Neuronal stem cell (in vitro differentiated cells): ENCODE data around the gene HGFAC.

ENCODE experiments used
- DNase-seq: peaks from one replicate; pipeline ENCODE4 v3.0.0-alpha.2; 2013; ENCODE audit warnings: low spot score
- H2AFZ ChIP-seq: one replicate; pipeline ENCODE4 v1.6.1; 2013; ENCODE audit warnings: mild to moderate bottlenecking, low read length, inconsistent platforms
- H2AK5ac ChIP-seq: 2 replicates; pipeline ENCODE4 v1.6.1; 2013; ENCODE audit warnings: low read depth, mild to moderate bottlenecking, inconsistent platforms, low read length, moderate library complexity, mixed read lengths
- H2BK120ac ChIP-seq: 2 replicates; pipeline ENCODE4 v1.6.1; 2013; ENCODE audit warnings: low read depth, mild to moderate bottlenecking, inconsistent platforms, low read length, moderate library complexity, mixed read lengths
- H2BK12ac ChIP-seq: one replicate; pipeline ENCODE4 v1.6.1; 2013; ENCODE audit warnings: low read length, inconsistent platforms
- H2BK15ac ChIP-seq: 2 replicates; pipeline ENCODE4 v1.6.1; 2013; ENCODE audit warnings: mild to moderate bottlenecking, low read length, inconsistent platforms, mixed read lengths
- H2BK5ac ChIP-seq: one replicate; pipeline ENCODE4 v1.6.1; 2013; ENCODE audit warnings: inconsistent platforms, mild to moderate bottlenecking, low read length, moderate library complexity
- H3K14ac ChIP-seq: one replicate; pipeline ENCODE4 v1.6.1; 2013; ENCODE audit warnings: low read length, inconsistent platforms
- H3K18ac ChIP-seq: 2 replicates; pipeline ENCODE4 v1.6.1; 2013; ENCODE audit warnings: low read length, inconsistent platforms
- H3K23ac ChIP-seq: 2 replicates; pipeline ENCODE4 v1.6.1; 2013; ENCODE audit warnings: low read depth, mild to moderate bottlenecking, mixed read lengths, low read length, inconsistent platforms; ENCODE audit not compliant: poor library complexity
- H3K27ac ChIP-seq: replicated peaks from 3 replicates; pipeline ENCODE4 v1.5.1; 2013; ENCODE audit warnings: low read length, inconsistent platforms
- H3K27me3 ChIP-seq, 3 experiments: 2 replicates each; pipeline ENCODE4 v1.6.1; 2013; ENCODE audit warnings: low read length in 3 of 3, mild to moderate bottlenecking in 2 of 3, inconsistent platforms in 1 of 3, low read depth in 1 of 3, mixed read lengths in 1 of 3, moderate library complexity in 1 of 3; ENCODE audit not compliant: control insufficient read depth in 3 of 3, insufficient read depth in 3 of 3
- H3K36me3 ChIP-seq, 2 donors: replicated peaks in 1 of 2; 2 replicates each; pipeline ENCODE4 v1.6.1; 2013; ENCODE audit warnings: low read length in 2 of 2; ENCODE audit not compliant: control insufficient read depth in 2 of 2, insufficient read depth in 2 of 2
- H3K4ac ChIP-seq: 2 replicates; pipeline ENCODE4 v1.6.1; 2013; ENCODE audit warnings: inconsistent platforms, mild to moderate bottlenecking, low read length, moderate library complexity
- H3K4me1 ChIP-seq, 2 donors: 1 replicate in 1 of 2; 2 replicates in 1 of 2; pipeline ENCODE4 v1.6.1; 2013; ENCODE audit warnings: low read length in 2 of 2, low read depth in 1 of 2; ENCODE audit not compliant: control insufficient read depth in 2 of 2, insufficient read depth in 1 of 2
- H3K4me2 ChIP-seq: one replicate; pipeline ENCODE4 v1.6.1; 2013; ENCODE audit warnings: mild to moderate bottlenecking, low read length, inconsistent platforms; ENCODE audit not compliant: insufficient read depth, poor library complexity, severe bottlenecking
- H3K4me3 ChIP-seq, 2 donors: 2 replicates each; pipeline ENCODE4 v1.5.1; 2013; ENCODE audit warnings: low read length in 2 of 2, mild to moderate bottlenecking in 2 of 2, inconsistent platforms in 1 of 2, moderate library complexity in 1 of 2
- H3K79me1 ChIP-seq: one replicate; pipeline ENCODE4 v1.6.1; 2013; ENCODE audit warnings: low read depth, mild to moderate bottlenecking, inconsistent platforms, low read length, moderate library complexity
- H3K9ac ChIP-seq: one replicate; pipeline ENCODE4 v1.6.1; 2013; ENCODE audit warnings: mild to moderate bottlenecking, low read depth, low read length, inconsistent platforms; ENCODE audit not compliant: poor library complexity
- H3K9me3 ChIP-seq, 2 donors: replicated peaks in 1 of 2; 2 replicates each; pipeline versions ENCODE3 to v1.6.1; 2013; ENCODE audit warnings: low read length in 2 of 2, mild to moderate bottlenecking in 2 of 2, inconsistent platforms in 1 of 2, low read depth in 1 of 2, mixed read lengths in 1 of 2, moderate library complexity in 1 of 2; ENCODE audit not compliant: control insufficient read depth in 2 of 2, insufficient read depth in 1 of 2
- H4K8ac ChIP-seq: one replicate; pipeline ENCODE4 v1.6.1; 2013; ENCODE audit warnings: low read depth, mild to moderate bottlenecking, inconsistent platforms, low read length, moderate library complexity
- H4K91ac ChIP-seq: one replicate; pipeline ENCODE4 v1.6.1; 2013; ENCODE audit warnings: low read length, low read depth, mild to moderate bottlenecking, inconsistent platforms; ENCODE audit not compliant: poor library complexity
- WGBS, 2 donors: extraction: QIAGEN DNeasy Blood & Tissue Kit; methylation state at CpG; one replicate each; pipeline ENCODE4 v1.1.7; 2013; ENCODE audit warnings: missing lambda C conversion rate in 2 of 2, mixed read lengths in 1 of 2; ENCODE audit not compliant: insufficient read length in 2 of 2, insufficient replicate concordance in 1 of 2; ENCODE audit errors: extremely low coverage in 2 of 2; 5-methylcytosine and 5-hydroxymethylcytosine counted together

Gene HGFAC

GRCh38 chr4:3463556-3464348, 22.0 kb downstream of the HGFAC start:
- H2AFZ ChIP-seq, result no peak overlapping the region
- peak overlapping the region; percentile 73 for H2BK12ac ChIP-seq
- peak overlapping the region; percentile 44 for H3K9ac ChIP-seq
- H3K4ac ChIP-seq, result peak overlapping the region; percentile 53
- peak overlapping the region; percentile 56 for H3K14ac ChIP-seq
- H4K91ac ChIP-seq, result no peak overlapping the region
- H3K23ac ChIP-seq, result peak overlapping the region; percentile 60
- peak overlapping the region; percentile 87 for H3K18ac ChIP-seq
- H3K27ac ChIP-seq, result no peak overlapping the region
- peak overlapping the region; percentile 86 for H2AK5ac ChIP-seq
- no peak overlapping the region for H2BK120ac ChIP-seq
- H4K8ac ChIP-seq, result no peak overlapping the region
- peak overlapping the region; percentile 88 for H2BK5ac ChIP-seq
- H3K4me2 ChIP-seq, result no peak overlapping the region
- peaks cover 0 to 49% (median 18%) of the 10 kb centered on the region in 3 experiments for H3K27me3 ChIP-seq
- no peak overlapping the region for H3K4me3 ChIP-seq
- peak overlapping the region; percentile 98 for H2BK15ac ChIP-seq
- peaks cover 9 to 16% of the 10 kb centered on the region in 2 donors for H3K9me3 ChIP-seq
- H3K36me3 ChIP-seq, result peaks cover 0 to 3% of the 10 kb centered on the region in 2 donors
- peaks cover 12 to 43% of the 10 kb centered on the region in 2 donors for H3K4me1 ChIP-seq
- H3K79me1 ChIP-seq, result peaks cover 4% of the 10 kb centered on the region
- WGBS, 2 donors, result no CpG with 5 or more reads among the region's 43 CpGs
- DNase-seq, result no peak

GRCh38 chr4:3464349-3464905, 22.7 kb downstream of the HGFAC start:
- H2AK5ac ChIP-seq, result peak overlapping the region; percentile 86
- no CpG with 5 or more reads among the region's 15 CpGs for WGBS, 2 donors
- H2BK120ac ChIP-seq, result no peak overlapping the region
- H3K4me2 ChIP-seq, result no peak overlapping the region
- peak overlapping the region; percentile 88 for H2BK5ac ChIP-seq
- H3K27me3 ChIP-seq, result peaks cover 0 to 49% (median 20%) of the 10 kb centered on the region in 3 experiments
- H2BK12ac ChIP-seq, result peak overlapping the region; percentile 73
- peak overlapping the region; percentile 98 for H2BK15ac ChIP-seq
- peaks cover 0 to 3% of the 10 kb centered on the region in 2 donors for H3K36me3 ChIP-seq
- peak overlapping the region; percentile 53 for H3K4ac ChIP-seq
- H3K79me1 ChIP-seq, result peaks cover 6% of the 10 kb centered on the region
- H2AFZ ChIP-seq, result no peak overlapping the region
- peaks cover 11 to 16% of the 10 kb centered on the region in 2 donors for H3K9me3 ChIP-seq
- H4K91ac ChIP-seq, result no peak overlapping the region
- peak overlapping the region; percentile 60 for H3K23ac ChIP-seq
- H3K27ac ChIP-seq, result no peak overlapping the region
- no peak for DNase-seq
- H3K14ac ChIP-seq, result peak overlapping the region; percentile 56
- H3K9ac ChIP-seq, result peak overlapping the region; percentile 44
- peak overlapping the region; percentile 87 for H3K18ac ChIP-seq
- H3K4me1 ChIP-seq, result peaks cover 15 to 44% of the 10 kb centered on the region in 2 donors
- H3K4me3 ChIP-seq, result no peak overlapping the region
- H4K8ac ChIP-seq, result peak overlapping the region; percentile 17

GRCh38 chr4:3464911-3465697, 23.3 kb downstream of the HGFAC start:
- Histone ChIP-seq H3K4me2 (no peak overlapping the region), H3K4me1 (peaks cover 16 to 50% of the 10 kb centered on the region in 2 donors), H3K27me3 (peaks cover 0 to 49% (median 20%) of the 10 kb centered on the region in 3 experiments), H2BK5ac (peak overlapping the region; percentile 2), H2BK15ac (peak overlapping the region; percentile 39), H2BK12ac (peak overlapping the region; percentile 95), H3K14ac (peak overlapping the region; percentile 75), H2BK120ac (no peak overlapping the region), H2AFZ (no peak overlapping the region), H3K9me3 (peaks cover 11 to 15% of the 10 kb centered on the region in 2 donors), H3K9ac (no peak overlapping the region), H3K4ac (peak overlapping the region; percentile 57), H4K8ac (peak overlapping the region; percentile 17), H3K23ac (no peak overlapping the region), H3K36me3 (peaks cover 0 to 3% of the 10 kb centered on the region in 2 donors), H3K27ac (no peak overlapping the region), H3K4me3 (no peak overlapping the region), H2AK5ac (peak overlapping the region; percentile 79), H3K79me1 (peaks cover 6% of the 10 kb centered on the region), H3K18ac (peak overlapping the region; percentile 44), H4K91ac (peak overlapping the region; percentile 86)
- no peak for DNase-seq
- no CpG with 5 or more reads among the region's 21 CpGs for WGBS, 2 donors
